Mesendoderm (in vitro differentiated cells): Measurements from ENCODE around the gene INAFM2.

ENCODE experiments used
- DNase-seq: peaks from one replicate; pipeline ENCODE4 v3.0.0; 2013
- H2AK5ac ChIP-seq: 2 replicates; pipeline ENCODE4 v1.6.1; 2013; ENCODE audit warnings: low read length, inconsistent platforms
- H2BK120ac ChIP-seq: 2 replicates; pipeline ENCODE4 v1.6.1; 2013; ENCODE audit warnings: low read depth, mild to moderate bottlenecking, low read length, moderate library complexity, mixed read lengths
- H2BK15ac ChIP-seq: replicated peaks from 2 replicates; pipeline ENCODE4 v1.6.1; 2013; ENCODE audit warnings: low read depth, mild to moderate bottlenecking, moderate library complexity
- H2BK5ac ChIP-seq: 2 replicates; pipeline ENCODE4 v1.6.1; 2013; ENCODE audit warnings: low read length, inconsistent platforms
- H3K18ac ChIP-seq: 2 replicates; pipeline ENCODE4 v1.6.1; 2013; ENCODE audit warnings: mild to moderate bottlenecking, low read length, mixed read lengths
- H3K23ac ChIP-seq: one replicate; pipeline ENCODE4 v1.6.1; 2013; ENCODE audit warnings: low read length
- H3K27ac ChIP-seq: 2 replicates; pipeline ENCODE4 v1.5.1; 2013; ENCODE audit warnings: low read depth, mild to moderate bottlenecking, inconsistent platforms, low read length, moderate library complexity
- H3K27me3 ChIP-seq: 2 replicates; pipeline ENCODE4 v1.6.1; 2013; ENCODE audit warnings: low read length, control low read depth, mild to moderate bottlenecking, inconsistent platforms; ENCODE audit not compliant: insufficient read depth, poor library complexity
- H3K36me3 ChIP-seq: 2 replicates; pipeline ENCODE4 v1.6.1; 2013; ENCODE audit warnings: low read length, inconsistent platforms; ENCODE audit not compliant: control insufficient read depth, insufficient read depth
- H3K4ac ChIP-seq: one replicate; pipeline ENCODE4 v1.6.1; 2013; ENCODE audit warnings: low read depth, mild to moderate bottlenecking, low read length, moderate library complexity
- H3K4me1 ChIP-seq: 2 replicates; pipeline ENCODE4 v1.6.1; 2013; ENCODE audit warnings: low read depth, low read length, inconsistent platforms; ENCODE audit not compliant: control insufficient read depth
- H3K4me2 ChIP-seq: 2 replicates; pipeline ENCODE4 v1.6.1; 2013; ENCODE audit warnings: low read length
- H3K4me3 ChIP-seq: 2 replicates; pipeline ENCODE4 v1.5.1; 2013; ENCODE audit warnings: mild to moderate bottlenecking, low read length
- H3K56ac ChIP-seq: one replicate; pipeline ENCODE4 v1.6.1; 2013; ENCODE audit warnings: low read length
- H3K79me1 ChIP-seq: 2 replicates; pipeline ENCODE4 v1.6.1; 2013; ENCODE audit warnings: low read length, inconsistent platforms
- H3K79me2 ChIP-seq: 2 replicates; pipeline ENCODE4 v1.6.1; 2013; ENCODE audit warnings: mild to moderate bottlenecking, low read length; ENCODE audit not compliant: control insufficient read depth, insufficient read depth
- H3K9ac ChIP-seq: 2 replicates; pipeline ENCODE4 v1.6.1; 2013; ENCODE audit warnings: low read length, inconsistent platforms
- H4K5ac ChIP-seq: one replicate; pipeline ENCODE4 v1.6.1; 2013; ENCODE audit warnings: low read length
- H4K8ac ChIP-seq: one replicate; pipeline ENCODE4 v1.6.1; 2013; ENCODE audit warnings: low read depth, mild to moderate bottlenecking, control low read depth, low read length, moderate library complexity
- WGBS: extraction: QIAGEN DNeasy Blood & Tissue Kit; methylation state at CpG from one replicate; pipeline ENCODE4 v1.1.7; 2013; ENCODE audit warnings: low lambda C conversion rate, missing lambda C conversion rate; ENCODE audit not compliant: insufficient coverage; ENCODE audit errors: extremely low coverage; 5-methylcytosine and 5-hydroxymethylcytosine counted together

INAFM2 gene

DNA sequence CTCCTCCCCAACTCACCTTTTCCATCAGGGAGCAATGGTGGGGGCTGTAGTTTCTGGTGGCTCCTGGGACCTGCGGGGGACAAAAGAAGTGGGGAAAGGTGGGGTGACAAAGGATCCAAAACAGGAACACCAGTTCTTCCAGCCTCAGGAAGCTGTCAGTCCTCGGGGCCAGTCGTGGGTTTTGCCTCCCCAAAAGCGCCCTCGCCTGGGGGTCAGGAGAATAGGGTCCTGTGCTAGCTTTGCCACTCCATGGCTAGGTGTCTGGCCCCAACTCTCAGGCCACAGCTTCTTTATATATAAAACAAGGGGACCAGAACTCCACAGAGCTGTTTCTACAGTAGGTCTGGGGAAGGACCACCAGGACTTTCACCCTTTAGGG, 13.2 kb downstream of the INAFM2 start:
- DNase-seq: no peak
- no peaks in the 10 kb centered on the region for H3K4me1 ChIP-seq
- WGBS: no CpG with 5 or more reads among the region's 5 CpGs

DNA sequence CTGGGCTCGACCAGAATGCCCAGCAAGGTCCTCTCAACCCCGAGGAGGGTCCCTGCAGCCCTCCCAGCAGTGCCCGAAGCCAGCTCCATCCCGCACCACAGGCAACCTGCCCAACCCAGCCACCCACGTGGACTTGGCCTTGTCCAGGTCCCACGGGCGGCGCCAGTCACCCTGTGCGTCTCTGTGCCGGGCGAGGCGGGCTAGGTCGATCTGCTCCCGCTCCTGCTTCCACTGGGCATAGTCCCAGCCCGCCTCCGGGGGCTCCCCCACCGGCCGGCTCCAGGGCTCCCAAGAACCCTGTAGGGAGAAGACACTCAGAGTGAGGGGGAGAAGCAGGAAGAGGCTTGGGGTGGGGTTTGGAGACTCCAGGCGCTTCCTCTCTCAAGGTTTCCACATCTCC, 14.1 kb downstream of the INAFM2 start:
- no peak overlapping the region for H4K8ac ChIP-seq
- H3K4me1 ChIP-seq: no peaks in the 10 kb centered on the region
- H2BK5ac ChIP-seq: no peak overlapping the region
- H3K4me3 ChIP-seq: no peak overlapping the region
- no peak overlapping the region for H3K4me2 ChIP-seq
- peak overlapping the region; percentile 75 for H3K56ac ChIP-seq
- H2BK15ac ChIP-seq: no peak overlapping the region
- H3K79me1 ChIP-seq: no peaks in the 10 kb centered on the region
- no peak overlapping the region for H3K9ac ChIP-seq
- WGBS: no CpG with 5 or more reads among the region's 19 CpGs
- H3K23ac ChIP-seq: no peak overlapping the region
- H3K27me3 ChIP-seq: no peaks in the 10 kb centered on the region
- H2BK120ac ChIP-seq: no peak overlapping the region
- no peak overlapping the region for H2AK5ac ChIP-seq
- peak overlapping the region; percentile 10 for H3K18ac ChIP-seq
- no peaks in the 10 kb centered on the region for H3K36me3 ChIP-seq
- no peak overlapping the region for H4K5ac ChIP-seq
- DNase-seq: no peak
- H3K4ac ChIP-seq: no peak overlapping the region
- H3K27ac ChIP-seq: no peak overlapping the region
- no peaks in the 10 kb centered on the region for H3K79me2 ChIP-seq

More for the DNA sequence above, 13.2 kb downstream of the INAFM2 start:
- Histone ChIP-seq H2AK5ac (no peak overlapping the region), H3K79me1 (no peaks in the 10 kb centered on the region), H3K27me3 (no peaks in the 10 kb centered on the region), H4K5ac (no peak overlapping the region), H3K27ac (no peak overlapping the region), H3K18ac (no peak overlapping the region), H3K79me2 (no peaks in the 10 kb centered on the region), H3K36me3 (no peaks in the 10 kb centered on the region), H4K8ac (no peak overlapping the region), H3K23ac (no peak overlapping the region), H2BK15ac (no peak overlapping the region), H3K4me2 (no peak overlapping the region), H3K4ac (no peak overlapping the region), H2BK120ac (no peak overlapping the region), H2BK5ac (no peak overlapping the region), H3K56ac (no peak overlapping the region), H3K4me3 (no peak overlapping the region), H3K9ac (no peak overlapping the region)

DNA sequence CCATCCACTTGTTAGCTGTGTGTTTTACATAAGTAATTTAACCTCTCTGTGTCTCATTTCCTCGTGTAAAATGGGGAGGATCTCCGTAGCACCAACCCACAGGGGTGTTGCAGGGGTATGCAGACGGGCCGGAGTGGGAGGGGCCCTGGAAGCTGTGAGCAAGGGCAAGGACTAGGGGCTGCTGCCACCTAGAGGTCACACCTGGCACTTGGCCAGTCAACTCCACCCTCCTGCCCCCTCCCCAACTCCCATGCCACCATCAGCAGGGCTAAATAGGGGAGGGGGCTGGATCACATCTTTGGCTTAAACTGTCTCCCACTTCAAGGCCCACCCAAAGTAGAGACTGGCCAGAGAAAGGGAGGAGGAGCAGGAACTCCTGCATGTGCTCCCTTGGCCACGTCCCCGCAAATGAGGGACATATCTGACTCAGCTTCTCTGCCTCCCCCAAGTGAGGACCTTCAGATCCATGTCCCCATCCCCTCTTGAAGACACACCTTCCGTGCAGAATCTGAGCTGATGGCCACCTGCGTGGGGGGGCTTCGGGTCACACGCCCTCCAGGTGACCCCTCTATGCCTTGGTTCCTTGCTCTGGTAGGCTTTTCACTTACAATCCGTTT, 14.7 kb downstream of the INAFM2 start:
- H3K79me2 ChIP-seq: no peaks in the 10 kb centered on the region
- H3K56ac ChIP-seq: peak overlapping the region; percentile 75
- no peak overlapping the region for H3K23ac ChIP-seq
- no peak overlapping the region for H2BK5ac ChIP-seq
- no peak overlapping the region for H4K8ac ChIP-seq
- H3K36me3 ChIP-seq: no peaks in the 10 kb centered on the region
- no peaks in the 10 kb centered on the region for H3K79me1 ChIP-seq
- H2BK15ac ChIP-seq: no peak overlapping the region
- no peak overlapping the region for H3K4ac ChIP-seq
- H4K5ac ChIP-seq: no peak overlapping the region
- H2BK120ac ChIP-seq: no peak overlapping the region
- no peak overlapping the region for H3K27ac ChIP-seq
- DNase-seq: peak; percentile 91
- no CpG with 5 or more reads among the region's 11 CpGs for WGBS
- no peak overlapping the region for H3K18ac ChIP-seq
- no peaks in the 10 kb centered on the region for H3K27me3 ChIP-seq
- H3K4me3 ChIP-seq: no peak overlapping the region
- H2AK5ac ChIP-seq: no peak overlapping the region
- H3K4me1 ChIP-seq: no peaks in the 10 kb centered on the region
- no peak overlapping the region for H3K9ac ChIP-seq
- H3K4me2 ChIP-seq: no peak overlapping the region

DNA sequence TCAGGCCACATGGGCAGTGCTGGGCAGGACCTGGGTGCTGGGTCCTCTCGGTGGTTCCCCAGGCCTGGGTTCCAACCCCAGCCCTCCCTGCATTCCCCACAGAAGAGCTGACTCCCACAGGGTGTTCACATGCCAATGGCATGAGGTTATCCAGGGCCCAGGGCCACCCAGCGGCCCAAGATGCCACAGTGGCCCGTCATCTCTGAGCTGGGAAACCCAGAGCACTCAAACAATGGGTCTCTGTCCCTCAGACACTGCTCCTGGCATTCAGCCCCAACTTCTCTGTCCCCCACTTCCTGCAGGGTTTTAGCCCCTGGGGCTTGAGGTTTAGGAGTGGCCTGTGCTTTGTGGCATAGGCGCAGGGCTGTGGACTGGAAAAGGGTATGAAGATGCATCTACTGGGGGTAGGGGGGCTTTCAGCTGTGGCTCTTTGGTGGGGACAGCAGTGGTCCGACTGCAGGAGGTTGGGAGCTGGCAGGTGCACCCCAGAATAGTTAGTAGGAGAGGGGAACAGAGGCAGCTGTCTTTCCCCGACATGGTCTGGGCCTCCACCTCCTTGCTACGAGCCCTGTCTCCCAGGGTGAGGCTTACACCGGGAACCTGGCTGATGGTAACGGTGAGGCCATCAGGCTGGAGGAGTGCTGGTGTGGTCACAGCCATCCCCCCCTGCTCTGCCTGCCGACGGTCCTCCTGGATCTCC, 15.6 kb downstream of the INAFM2 start:
- no peaks in the 10 kb centered on the region for H3K27me3 ChIP-seq
- no peak overlapping the region for H4K8ac ChIP-seq
- peak overlapping the region; percentile 43 for H3K56ac ChIP-seq
- no peak overlapping the region for H3K23ac ChIP-seq
- H2BK120ac ChIP-seq: no peak overlapping the region
- no CpG with 5 or more reads among the region's 11 CpGs for WGBS
- no peak overlapping the region for H3K27ac ChIP-seq
- H3K4ac ChIP-seq: no peak overlapping the region
- no peaks in the 10 kb centered on the region for H3K4me1 ChIP-seq
- no peaks in the 10 kb centered on the region for H3K79me1 ChIP-seq
- H3K79me2 ChIP-seq: no peaks in the 10 kb centered on the region
- H3K4me2 ChIP-seq: no peak overlapping the region
- H2BK15ac ChIP-seq: no peak overlapping the region
- H3K18ac ChIP-seq: no peak overlapping the region
- H2AK5ac ChIP-seq: no peak overlapping the region
- H2BK5ac ChIP-seq: no peak overlapping the region
- no peaks in the 10 kb centered on the region for H3K36me3 ChIP-seq
- DNase-seq: peak; percentile 73
- H4K5ac ChIP-seq: no peak overlapping the region
- no peak overlapping the region for H3K9ac ChIP-seq
- H3K4me3 ChIP-seq: no peak overlapping the region

DNA sequence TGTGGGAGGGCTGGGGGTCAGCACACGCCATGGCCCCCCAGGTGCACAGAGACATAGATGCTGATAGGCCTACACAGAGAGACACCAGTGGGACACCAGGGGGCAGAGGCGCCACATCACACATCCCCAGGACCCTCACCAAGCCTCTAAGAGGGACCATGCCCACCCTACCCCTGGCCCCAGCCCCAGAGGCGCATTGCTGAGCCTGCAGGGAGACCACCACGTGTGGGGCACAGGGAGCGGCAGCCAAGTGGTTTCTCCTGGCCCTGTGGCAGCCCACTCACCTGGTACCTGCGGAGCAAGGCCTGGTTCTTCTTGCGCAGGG, 16.1 kb downstream of the INAFM2 start:
- Histone ChIP-seq H3K4ac (no peak overlapping the region), H3K23ac (no peak overlapping the region), H2BK120ac (no peak overlapping the region), H2BK5ac (no peak overlapping the region), H4K5ac (no peak overlapping the region), H3K79me2 (no peaks in the 10 kb centered on the region), H3K4me1 (no peaks in the 10 kb centered on the region), H2AK5ac (no peak overlapping the region), H3K4me3 (no peak overlapping the region), H3K56ac (peak overlapping the region; percentile 45), H3K79me1 (no peaks in the 10 kb centered on the region), H3K9ac (no peak overlapping the region), H3K4me2 (no peak overlapping the region), H3K18ac (no peak overlapping the region), H4K8ac (no peak overlapping the region), H3K36me3 (no peaks in the 10 kb centered on the region), H3K27me3 (no peaks in the 10 kb centered on the region), H2BK15ac (no peak overlapping the region), H3K27ac (no peak overlapping the region)
- no CpG with 5 or more reads among the region's 7 CpGs for WGBS
- no peak for DNase-seq
